22Rv1 (cell line): ENCODE results near the gene MACC1.

ENCODE experiments used
- H3K27ac ChIP-seq: fragments of 450-650 bp; 2 replicates; pipeline ENCODE4 v1.5.1; 2017
- CTCF ChIP-seq: fragments of 450-650 bp; IDR thresholded peaks from 2 replicates; pipeline ENCODE4 v1.5.1; 2017; ENCODE audit warnings: mild to moderate bottlenecking
- ZFX ChIP-seq: fragments of 450-650 bp; IDR thresholded peaks from 2 replicates; pipeline ENCODE4 v1.6.1; 2017; ENCODE audit warnings: antibody characterized with exemption, borderline replicate concordance

MACC1 gene

GRCh38 chr7:20222219-20222828, 5.1 kb upstream of the MACC1 start:
- no peak overlapping the region for H3K27ac ChIP-seq

GRCh38 chr7:20220921-20221547, 3.9 kb upstream of the MACC1 start:
- TF ChIP-seq CTCF = no peak
- TF ChIP-seq ZFX = no peak

More at GRCh38 chr7:20222219-20222828, 5.1 kb upstream of the MACC1 start:
- no peak for TF ChIP-seq ZFX
- TF ChIP-seq CTCF = no peak

GRCh38 chr7:20220293-20220761, 3.1 kb upstream of the MACC1 start:
- TF ChIP-seq ZFX = no peak
- TF ChIP-seq CTCF = no peak
- no peak overlapping the region for H3K27ac ChIP-seq

More at GRCh38 chr7:20220921-20221547, 3.9 kb upstream of the MACC1 start:
- H3K27ac ChIP-seq = no peak overlapping the region

GRCh38 chr7:20219446-20220292, 2.5 kb upstream of the MACC1 start:
- no peak for TF ChIP-seq CTCF
- TF ChIP-seq ZFX = no peak
- H3K27ac ChIP-seq = no peak overlapping the region

- H3K27ac ChIP-seq = no peak overlapping the region
- TF ChIP-seq ZFX (no peak), CTCF (no peak)
These were observed 1.9 kb upstream of the MACC1 start for GRCh38 chr7:20219062-20219445.

GRCh38 chr7:20218279-20218678, 1.1 kb upstream of the MACC1 start:
- no peak overlapping the region for H3K27ac ChIP-seq
- TF ChIP-seq CTCF = no peak
